Measurements from ENCODE around the gene EGLN2. TPM values are rescaled to one million over a fixed set of nuclear protein-coding genes. Genes with fewer than 3 reads are reported as not detected.

The EGLN2 gene
- total RNA-seq, 4 donors from 2014 or later = 30.3 to 50.9 (median 33.0) TPM

- peak; percentile 78 for DNase-seq
- peak overlapping the region; percentile 67 to 85 (median 78) for H3K4me3 ChIP-seq
- intact Hi-C loops (cut with DNase I) = no loop called here
- H3K27me3 ChIP-seq = no peaks in the 10 kb centered on the region
- peak overlapping the region; percentile 96 to 100 (median 98) for H3K27ac ChIP-seq
- TF ChIP-seq CTCF (IDR thresholded peaks at IDR 0.05) = peak in 1 of 6 experiments; percentile 4
- TF ChIP-seq POLR2A (IDR thresholded peaks at IDR 0.05) = no peak
- H3K36me3 ChIP-seq = peaks cover 0 to 12% (median 0%) of the 10 kb centered on the region in 3 donors
- no peaks in the 10 kb centered on the region for H3K9me3 ChIP-seq
- peaks cover 12 to 26% (median 16%) of the 10 kb centered on the region in 3 donors for H3K4me1 ChIP-seq
- WGBS, 2 donors = 12 to 17% methylated on average over 7 to 11 of the region's 13 CpGs
Observed at GRCh38 chr19:40776932-40777644, 21.9 kb upstream of the EGLN2 start.

- peak overlapping the region; percentile 67 to 85 (median 78) for H3K4me3 ChIP-seq
- H3K4me1 ChIP-seq = peaks cover 12 to 26% (median 16%) of the 10 kb centered on the region in 3 donors
- peaks cover 0 to 17% (median 0%) of the 10 kb centered on the region in 3 donors for H3K36me3 ChIP-seq
- intact Hi-C loops (cut with DNase I) = no loop called here
- no peaks in the 10 kb centered on the region for H3K27me3 ChIP-seq
- TF ChIP-seq CTCF (IDR thresholded peaks at IDR 0.05) = no peak
- no peak for TF ChIP-seq POLR2A (IDR thresholded peaks at IDR 0.05)
- H3K9me3 ChIP-seq = no peaks in the 10 kb centered on the region
- no peak for DNase-seq
- H3K27ac ChIP-seq = peak overlapping the region; percentile 96 to 100 (median 98)
- 1% methylated on average over 10 of the region's 10 CpGs for WGBS, 2 donors
Observed at GRCh38 chr19:40777645-40777936, 21.4 kb upstream of the EGLN2 start.

- peak; percentile 98 for DNase-seq
- H3K4me1 ChIP-seq = peaks cover 12 to 26% (median 16%) of the 10 kb centered on the region in 3 donors
- WGBS, 2 donors = 1% methylated on average over 18 to 27 of the region's 56 CpGs
- H3K27ac ChIP-seq = peak within 1 kb of the TSS; percentile 96 to 100 (median 98)
- no peaks in the 10 kb centered on the region for H3K27me3 ChIP-seq
- peaks cover 0 to 17% (median 0%) of the 10 kb centered on the region in 3 donors for H3K36me3 ChIP-seq
- TF ChIP-seq POLR2A (IDR thresholded peaks at IDR 0.05) = peak in 3 of 4 donors; percentile 84 to 93 (median 88)
- peak in 2 of 6 experiments; percentile 15 to 28 for TF ChIP-seq CTCF (IDR thresholded peaks at IDR 0.05)
- H3K9me3 ChIP-seq = no peaks in the 10 kb centered on the region
- H3K4me3 ChIP-seq = peak within 1 kb of the TSS; percentile 67 to 85 (median 78)
- intact Hi-C loops (cut with DNase I) = no loop called here
Observed at GRCh38 chr19:40777937-40778705, 20.9 kb upstream of the EGLN2 start, which contains the start of gene RAB4B. Gene RAB4B (plus strand): TSS chr19:40778247. CDS start chr19:40778376, 129 bp downstream.

GRCh38 chr19:40778706-40779284, 20.2 kb upstream of the EGLN2 start:
- H3K4me3 ChIP-seq = peak overlapping the region; percentile 67 to 85 (median 78)
- DNase-seq = no peak
- peaks cover 0 to 23% (median 0%) of the 10 kb centered on the region in 3 donors for H3K36me3 ChIP-seq
- H3K27me3 ChIP-seq = no peaks in the 10 kb centered on the region
- peak overlapping the region; percentile 96 to 100 (median 98) for H3K27ac ChIP-seq
- no peaks in the 10 kb centered on the region for H3K9me3 ChIP-seq
- peaks cover 12 to 26% (median 16%) of the 10 kb centered on the region in 3 donors for H3K4me1 ChIP-seq
- intact Hi-C loops (cut with DNase I) = no loop called here
- TF ChIP-seq CTCF (IDR thresholded peaks at IDR 0.05) (no peak), POLR2A (IDR thresholded peaks at IDR 0.05) (no peak)
- WGBS, 2 donors = 9 to 17% methylated on average over 7 of the region's 7 CpGs

Data from esophagus squamous epithelium (tissue), 5 donors.